Limb (tissue), 2 donors: Measurements from ENCODE around the gene INPP5D.
"Not testable (repeated sequence)": the region's sequence is repeated elsewhere in the genome, so short reads cannot be mapped to it uniquely, and the experiment has no call there.

Source experiments
- DNase-seq, 2 donors: peaks; one replicate each; pipeline ENCODE4 v3.0.0-alpha.2; 2016; ENCODE audit errors: extremely low spot score in 2 of 2

INPP5D gene

DNA sequence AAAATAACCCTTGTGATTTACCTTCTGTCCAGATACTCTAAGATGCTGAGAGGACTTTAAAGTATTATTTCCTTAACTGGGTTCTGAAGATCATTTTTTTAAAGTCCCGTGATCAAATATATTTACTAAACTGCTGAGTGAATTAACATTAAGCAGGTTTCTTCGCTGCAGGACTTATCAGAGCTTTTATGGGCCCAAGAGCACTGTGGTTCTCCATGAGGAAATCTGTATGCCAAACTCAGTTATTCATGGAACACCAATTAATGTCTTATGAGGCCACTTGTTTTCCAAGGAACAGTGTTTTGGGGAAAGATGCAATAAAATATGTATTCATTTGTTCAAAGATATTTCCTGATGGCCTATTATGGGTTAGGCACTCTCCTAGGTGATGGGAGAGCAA is 111.2 kb downstream of the INPP5D start:
- no peak for DNase-seq

DNA sequence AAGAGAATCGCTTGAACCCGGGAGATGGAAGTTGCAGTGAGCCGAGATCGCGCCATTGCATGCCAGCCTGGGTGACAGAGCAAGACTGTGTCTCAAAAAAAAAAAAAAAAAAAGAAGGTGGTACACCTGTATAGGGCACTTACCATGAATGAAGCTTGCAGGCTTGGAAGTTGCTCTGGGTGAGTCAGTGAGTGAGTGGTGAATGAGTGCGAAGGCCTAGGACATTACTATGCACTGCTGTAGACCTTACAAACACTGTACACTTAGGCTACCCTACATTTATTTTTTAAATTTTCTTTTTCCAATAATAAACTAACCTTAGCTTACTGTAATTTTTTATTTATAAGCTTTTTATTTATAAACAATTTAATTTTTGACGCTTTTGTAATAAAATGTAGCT is 113.0 kb downstream of the INPP5D start:
- no peak for DNase-seq

DNA sequence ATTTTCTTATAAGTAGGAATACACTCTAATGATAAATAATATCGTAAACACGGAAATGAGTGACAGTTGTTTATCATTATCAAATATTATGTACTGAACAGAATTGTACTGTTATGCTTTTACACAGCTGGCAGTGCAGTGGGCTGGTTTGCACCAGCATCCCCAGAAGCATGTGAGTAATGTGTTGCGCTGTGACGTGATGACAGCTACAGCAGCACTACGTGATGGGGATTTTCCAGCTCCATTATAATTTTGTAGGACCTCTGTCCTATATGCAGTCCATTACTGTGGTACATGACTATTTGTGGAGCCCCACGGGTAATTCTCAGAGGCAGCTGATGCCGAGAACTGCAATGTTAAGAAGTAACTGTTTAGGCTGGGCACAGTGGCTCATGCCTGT is 114.0 kb downstream of the INPP5D start:
- no peak for DNase-seq

DNA sequence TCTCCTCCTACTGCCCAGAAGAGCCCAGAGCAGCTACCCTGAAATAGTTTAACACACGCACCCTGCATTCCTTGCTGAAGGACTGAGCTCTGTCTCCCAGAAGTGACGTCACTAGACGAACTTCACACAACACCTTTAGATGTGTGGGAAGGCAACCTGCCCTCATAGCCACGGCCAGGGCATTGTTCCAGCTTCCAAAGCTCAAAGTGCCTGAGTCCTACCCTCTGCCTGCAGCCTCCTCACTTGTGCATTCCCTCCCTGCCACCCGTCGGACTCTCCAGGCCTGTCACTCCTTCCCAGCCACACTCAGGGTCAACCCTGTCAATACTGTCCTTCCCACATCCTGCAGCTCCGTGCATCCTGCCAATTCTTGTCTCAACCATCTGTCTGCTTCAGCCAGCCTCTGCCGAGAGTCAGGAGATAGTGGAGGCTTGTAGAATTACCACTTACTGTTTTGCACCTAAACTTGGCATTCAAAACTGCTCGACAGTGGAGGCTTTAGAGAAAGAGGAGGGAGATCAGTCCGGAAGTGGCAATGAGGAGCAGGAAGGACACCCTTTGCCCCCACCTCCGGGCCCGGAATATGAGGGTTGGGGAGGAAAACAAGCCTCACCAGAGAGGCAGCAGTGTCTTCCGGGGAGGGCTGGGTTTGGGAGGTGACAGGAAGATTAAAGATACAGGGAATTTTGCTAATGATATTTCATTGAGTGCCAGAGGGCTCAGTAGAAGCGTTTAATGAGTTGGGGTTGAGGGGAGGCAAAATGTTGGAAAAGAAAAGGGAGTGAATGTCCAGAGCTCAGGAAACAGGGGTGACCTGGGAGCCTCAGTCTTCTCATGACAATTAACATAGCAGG is 119.1 kb downstream of the INPP5D start:
- DNase-seq: no peak

- DNase-seq: no peak
Observed at GRCh38 chr2:233179848-233180366, 119.8 kb downstream of the INPP5D start.

- DNase-seq: no peak
Observed at GRCh38 chr2:233183869-233184418, 123.8 kb downstream of the INPP5D start.

- DNase-seq: no peak
Observed at GRCh38 chr2:233184669-233185068, 124.5 kb downstream of the INPP5D start.

GRCh38 chr2:233185330-233185729 is 125.2 kb downstream of the INPP5D start:
- no peak for DNase-seq

DNA sequence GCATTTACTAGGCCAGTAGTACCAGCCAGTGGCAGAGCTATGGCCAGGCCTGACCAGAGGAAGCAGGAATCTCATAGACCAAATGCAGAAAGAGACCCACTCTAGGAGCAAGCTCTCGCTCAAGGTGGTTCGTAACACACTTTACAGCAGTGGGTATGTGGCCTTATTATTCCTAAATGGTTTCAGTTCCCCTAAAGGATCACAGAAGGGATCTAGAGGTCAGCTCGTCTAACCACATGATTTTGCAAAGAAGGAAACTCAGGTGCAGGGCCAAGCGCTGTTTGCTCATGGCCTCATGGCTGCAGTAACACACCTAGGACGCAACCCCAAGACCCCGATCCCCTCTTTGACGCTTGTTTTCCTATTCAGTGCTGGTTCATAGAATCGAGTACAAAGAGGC is 125.8 kb downstream of the INPP5D start:
- DNase-seq: no peak

DNA sequence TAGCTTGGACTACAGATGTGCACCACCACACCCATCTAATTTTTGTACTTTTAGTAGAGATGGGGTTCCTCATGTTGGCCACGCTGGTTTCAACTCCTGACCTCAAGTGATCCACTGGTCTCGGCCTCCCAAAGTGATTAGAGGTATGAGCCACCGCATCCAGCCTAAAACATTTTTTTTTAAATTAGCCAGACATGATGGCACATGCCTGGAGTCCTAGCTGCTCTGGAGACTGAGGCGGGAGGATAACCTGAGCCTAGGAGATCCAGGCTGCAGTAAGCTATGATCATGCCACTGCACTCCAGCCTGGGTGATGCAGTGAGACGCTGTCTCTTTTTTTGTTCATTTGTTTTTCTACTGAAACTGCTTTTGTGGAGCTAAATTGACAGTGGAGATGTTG is 126.7 kb downstream of the INPP5D start:
- DNase-seq: no peak

DNA sequence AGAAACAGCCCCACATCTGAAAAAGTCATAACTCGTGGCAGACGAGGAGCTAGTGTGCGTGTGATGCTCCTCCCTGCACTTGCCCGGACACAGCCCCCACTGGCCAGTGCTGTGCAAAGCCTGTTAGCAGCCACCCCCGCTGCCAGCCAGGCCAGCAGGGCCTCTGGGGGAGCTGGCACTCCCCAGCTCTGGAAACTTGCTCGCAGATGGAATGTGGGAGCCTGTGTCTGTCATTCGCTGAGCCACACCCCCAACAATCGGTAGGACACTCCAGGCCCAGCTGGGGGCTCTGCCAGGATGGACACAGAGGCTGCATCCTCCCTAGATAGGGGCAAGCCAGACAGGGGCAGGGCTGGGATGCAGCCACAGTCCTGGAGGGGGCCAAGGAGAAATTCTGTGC is 128.9 kb downstream of the INPP5D start:
- DNase-seq: no peak

DNA sequence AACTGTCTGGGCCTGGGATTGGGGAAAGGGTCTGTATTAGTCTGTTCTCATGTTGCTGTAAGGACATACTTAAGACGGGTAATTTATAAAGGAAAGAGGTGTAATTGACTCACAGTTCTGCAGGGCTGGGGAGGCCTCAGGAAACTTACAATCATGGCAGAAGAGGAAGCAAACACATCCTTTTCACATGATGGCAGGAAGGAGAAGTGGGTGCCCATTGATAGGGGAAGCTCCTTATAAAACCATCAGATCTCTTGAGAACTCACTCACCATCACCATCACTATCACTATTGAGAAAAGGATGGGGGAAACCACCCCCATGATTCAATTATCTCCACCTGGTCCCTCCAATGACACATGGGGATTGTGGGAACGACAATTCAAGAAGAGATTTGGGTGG is 130.9 kb downstream of the INPP5D start:
- DNase-seq: not testable (repeated sequence)

DNA sequence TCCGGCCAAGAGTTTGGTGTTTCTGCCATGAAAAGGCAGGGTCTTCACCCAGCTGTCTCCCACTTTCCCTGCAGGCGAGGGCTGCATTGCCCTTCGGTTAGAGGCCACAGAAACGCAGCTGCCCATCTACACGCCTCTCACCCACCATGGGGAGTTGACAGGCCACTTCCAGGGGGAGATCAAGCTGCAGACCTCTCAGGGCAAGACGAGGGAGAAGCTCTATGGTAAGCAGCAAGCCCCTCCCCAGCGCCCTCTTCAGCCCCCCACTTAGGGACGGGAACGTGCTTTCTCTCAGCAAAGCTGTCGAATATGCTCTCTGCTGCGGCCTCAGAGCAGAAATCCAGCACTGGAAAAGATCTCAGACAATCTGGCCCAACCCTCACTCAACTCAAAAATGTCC is 133.6 kb downstream of the INPP5D start:
- no peak for DNase-seq

- DNase-seq: no peak
Observed at GRCh38 chr2:233195027-233195426, 134.9 kb downstream of the INPP5D start.

DNA sequence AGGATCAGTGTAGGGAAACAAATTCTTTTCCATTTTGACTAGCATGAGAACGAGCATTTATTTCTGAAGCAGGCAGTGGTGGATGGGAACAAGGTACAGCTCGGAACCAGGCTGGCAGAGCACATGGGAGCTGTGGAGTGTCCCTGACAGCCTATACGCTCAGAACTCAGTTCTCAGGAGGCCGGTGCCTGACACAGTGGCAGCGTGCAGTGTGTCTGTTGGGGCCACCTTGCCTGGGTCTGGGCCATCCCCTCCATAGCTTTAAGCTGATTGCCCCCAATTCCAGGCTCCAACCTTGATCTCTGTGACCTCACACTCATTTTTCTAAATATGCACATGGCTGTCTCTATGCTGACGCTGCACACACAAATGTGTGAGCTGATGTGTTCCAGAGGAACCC is 136.9 kb downstream of the INPP5D start:
- DNase-seq: no peak

- no peak for DNase-seq
Observed at GRCh38 chr2:233198026-233198425, 137.9 kb downstream of the INPP5D start.

DNA sequence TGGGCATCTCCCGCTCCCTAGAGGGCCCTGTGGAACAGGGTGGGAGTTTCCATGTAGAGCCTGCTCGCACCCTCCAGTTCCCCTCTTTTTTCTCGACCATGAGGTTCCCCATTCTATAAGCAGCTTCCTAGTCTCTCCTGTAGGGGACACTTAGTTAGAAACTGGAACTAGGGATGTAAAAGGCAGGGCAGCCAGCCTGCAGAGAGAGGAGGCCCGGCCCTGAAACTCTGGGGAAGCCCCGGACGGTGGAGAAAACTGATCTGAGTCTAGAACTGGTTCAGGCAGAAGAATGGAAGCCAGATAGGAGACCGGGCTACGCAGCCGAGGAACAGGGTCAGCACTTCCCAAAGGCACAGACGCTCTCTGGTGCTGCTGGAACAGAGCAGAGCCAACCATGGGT is 139.7 kb downstream of the INPP5D start:
- DNase-seq: no peak

DNA sequence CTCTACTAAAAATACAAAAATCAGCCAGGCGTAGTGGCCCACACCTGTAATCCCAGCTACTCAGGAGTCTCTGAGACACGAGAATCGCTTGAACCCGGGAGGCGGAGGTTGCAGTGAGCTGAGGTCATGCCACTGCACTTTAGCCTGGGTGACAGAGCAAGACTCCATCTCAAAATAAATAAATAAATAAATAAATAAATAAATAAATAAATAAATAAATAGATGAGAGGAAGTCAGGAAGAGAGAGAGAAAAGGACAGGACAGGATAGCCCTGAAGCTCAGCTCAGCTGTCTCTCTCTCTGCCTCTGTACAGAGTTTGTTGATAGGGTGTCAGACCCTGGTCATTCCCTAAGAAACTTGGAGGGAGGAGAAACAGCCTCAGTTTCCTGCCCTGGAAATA is 140.6 kb downstream of the INPP5D start:
- DNase-seq: not testable (repeated sequence)

DNA sequence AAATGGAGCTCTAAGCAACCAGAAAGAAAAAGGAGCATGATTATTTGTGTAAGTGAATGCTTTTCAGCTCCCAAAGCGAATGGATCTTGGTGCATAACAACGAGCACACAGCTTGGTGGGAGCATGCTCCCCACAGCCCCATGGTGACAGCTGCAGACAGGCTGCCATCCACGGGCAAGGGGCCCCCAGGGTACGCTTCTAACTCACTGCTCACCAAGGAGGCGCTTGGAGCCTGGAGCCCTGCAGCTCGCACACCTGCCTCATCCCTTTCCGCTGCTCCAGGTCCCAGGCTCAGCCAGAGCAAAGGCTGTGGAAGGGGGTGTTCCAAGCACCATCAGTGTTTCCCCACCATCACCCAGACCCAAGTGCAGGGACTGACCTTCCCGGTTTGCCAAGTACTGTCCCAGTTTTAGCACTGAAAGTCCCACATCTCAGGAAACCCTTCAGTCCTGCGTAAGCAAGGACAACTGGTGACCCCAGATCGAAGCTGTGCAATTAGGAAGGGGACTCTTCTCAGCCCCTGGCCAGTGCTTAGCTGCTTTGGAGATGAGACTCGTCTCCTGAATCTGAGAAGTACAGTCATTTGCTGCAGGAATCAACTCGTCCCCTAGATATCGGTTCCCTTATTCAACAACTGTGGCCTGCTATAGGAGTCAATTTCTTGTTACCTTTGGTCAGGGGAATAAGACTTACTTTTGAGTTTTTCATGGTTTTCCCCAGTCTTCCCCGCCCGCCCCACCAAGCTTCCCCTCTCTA is 141.3 kb downstream of the INPP5D start:
- DNase-seq: no peak

DNA sequence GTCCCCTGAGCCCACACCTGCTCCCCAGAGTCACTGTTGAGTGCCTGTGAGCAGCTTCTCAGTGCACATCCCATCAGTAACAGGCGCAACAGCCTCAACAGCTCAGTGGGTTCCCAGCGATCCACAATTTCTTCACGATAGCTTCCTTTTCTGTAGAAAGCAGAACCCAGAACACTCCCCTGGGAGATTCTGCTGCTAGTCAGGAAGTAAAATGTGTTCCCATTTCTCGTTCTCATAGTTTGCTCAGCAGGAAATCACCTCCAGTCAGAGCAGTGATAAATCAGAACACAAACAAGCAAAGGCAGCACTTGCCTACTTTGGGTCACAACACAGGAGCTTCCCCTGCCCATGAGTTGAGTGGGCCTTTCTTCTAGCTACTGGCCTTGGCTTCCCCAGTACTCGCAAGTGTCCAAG is 142.4 kb downstream of the INPP5D start:
- DNase-seq: no peak

- DNase-seq: no peak
Observed at GRCh38 chr2:233203060-233203459, 142.9 kb downstream of the INPP5D start.

GRCh38 chr2:233204286-233204936 is 144.3 kb downstream of the INPP5D start:
- DNase-seq: no peak
